Tibial nerve (tissue), 3 donors: ENCODE results near the gene ATOSB.

Experiments used
- CTCF ChIP-seq, 5 experiments: fragments of 200-600 bp in 3 of 5; fragments of 450-650 bp in 2 of 5; sonication (generic) in 3 of 5; IDR thresholded peaks; one replicate each; pipeline ENCODE4 v1.5.1; 2016 to 2019; ENCODE audit warnings: antibody characterized with exemption in 5 of 5, mild to moderate bottlenecking in 3 of 5, moderate library complexity in 2 of 5
- POLR2A ChIP-seq, 2 donors: fragments of 450-650 bp; IDR thresholded peaks; one replicate each; pipeline ENCODE4 v1.6.1; 2017; ENCODE audit warnings: antibody characterized with exemption in 2 of 2, mild to moderate bottlenecking in 2 of 2, moderate library complexity in 2 of 2

- TF ChIP-seq CTCF (IDR thresholded peaks at IDR 0.05) (no peak), POLR2A (IDR thresholded peaks at IDR 0.05) (peak in 1 of 2 donors; percentile 47)
Observed at GRCh38 chr9:35079426-35080341, 36.0 kb downstream of the ATOSB start, which contains the start of gene FANCG.
